GM18868 (cell line): Measurements from ENCODE around the gene MAOA.
A peak's percentile ranks its signal among the peaks of the same experiment; 100 is the strongest.

Experiments used
- ATAC-seq: cut with Tn5 transposase; IDR thresholded peaks from one replicate; pipeline ENCODE4 v1.9.1; 2021; ENCODE audit warnings: mild to moderate bottlenecking, moderate library complexity; ENCODE audit not compliant: unreplicated experiment

MAOA gene

GRCh38 chrX:43750248-43750676, 94.2 kb downstream of the MAOA start:
- ATAC-seq: peak; percentile 90

GRCh38 chrX:43753637-43754036, 97.5 kb downstream of the MAOA start:
- no peak for ATAC-seq

- no peak for ATAC-seq
Measured at GRCh38 chrX:43756076-43756475, 100.0 kb downstream of the MAOA start.

GRCh38 chrX:43758044-43758443, 101.9 kb downstream of the MAOA start:
- ATAC-seq: no peak

- ATAC-seq: no peak
Measured at GRCh38 chrX:43785930-43786591, 130.0 kb downstream of the MAOA start.
